NCI-H345 treated with DMSO at 0.1 percent for 48 hours (cell line): ENCODE results near the gene PRIMA1.

Experiments
- DNase-seq: peaks from one replicate; lab custom pipeline; 2025; ENCODE audit not compliant: unreplicated experiment; lab: John Stamatoyannopoulos, UW

The PRIMA1 gene

DNA sequence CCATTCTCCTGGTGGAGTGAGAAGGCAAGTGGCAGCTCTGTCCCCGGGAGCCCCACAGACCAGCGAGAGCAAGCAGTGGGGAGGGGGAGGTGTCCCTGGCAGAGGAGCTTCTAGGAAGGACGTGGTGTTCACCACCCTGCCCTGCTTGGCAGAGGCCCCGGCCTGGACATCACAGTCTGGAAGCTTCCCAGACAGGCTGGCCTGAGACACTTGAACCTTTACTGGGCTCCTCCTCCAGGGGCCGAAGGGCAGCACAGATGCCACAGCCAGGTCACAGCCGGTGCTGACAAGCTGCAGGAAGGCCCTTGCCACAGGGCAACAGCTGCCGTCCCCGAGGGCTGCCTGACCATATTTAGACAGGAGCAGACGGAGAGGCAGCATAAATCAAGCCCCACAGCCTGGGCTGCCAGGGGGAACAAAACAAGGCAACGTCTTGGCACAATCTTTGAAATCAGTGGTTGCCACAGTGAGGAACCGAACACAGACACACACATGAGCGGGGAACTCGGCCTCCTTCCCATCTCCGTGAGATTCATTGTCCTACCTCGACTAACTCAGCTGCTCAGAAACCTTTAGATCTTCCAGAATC lies 28.5 kb downstream of the PRIMA1 start:
- no peak for DNase-seq

DNA sequence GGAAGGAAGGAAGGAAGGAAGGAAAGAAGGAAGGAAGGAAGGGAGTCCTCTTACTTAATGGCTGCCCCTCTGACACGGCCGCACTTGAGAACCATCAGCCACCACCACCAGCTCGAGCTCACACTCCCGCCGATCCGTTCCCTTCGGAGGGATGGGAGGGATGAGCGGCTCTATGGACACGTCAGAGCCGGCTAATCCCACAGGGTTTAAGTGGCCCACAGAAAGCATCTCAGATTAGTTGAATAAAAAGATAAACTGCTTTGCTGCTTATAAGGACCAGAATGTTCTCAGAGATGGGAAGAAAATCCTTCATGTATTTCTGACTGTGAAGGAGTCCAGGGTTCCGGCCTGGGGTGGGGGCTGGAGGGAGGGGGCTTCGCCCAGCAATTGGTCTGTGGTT lies 31.1 kb downstream of the PRIMA1 start:
- DNase-seq: no peak

DNA sequence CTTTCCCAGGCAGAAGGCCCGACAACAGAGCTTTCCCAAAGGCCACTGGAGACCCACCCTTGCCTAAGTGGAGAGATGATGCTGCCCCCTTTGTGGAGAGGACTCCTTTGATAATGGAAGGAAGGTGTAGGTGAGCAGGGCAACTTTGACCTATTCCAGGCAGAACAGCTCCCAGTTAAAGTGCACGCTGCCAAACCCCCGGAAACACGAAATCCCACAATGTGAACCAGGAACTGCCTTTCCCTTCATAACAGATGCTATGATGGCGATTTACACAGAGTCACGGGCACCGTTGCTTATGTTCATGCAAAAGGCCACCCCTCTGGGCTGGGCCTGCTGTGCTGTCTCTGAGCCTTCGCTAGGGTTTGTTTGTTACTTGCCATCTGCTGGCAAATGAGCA lies 34.6 kb downstream of the PRIMA1 start:
- no peak for DNase-seq

DNA sequence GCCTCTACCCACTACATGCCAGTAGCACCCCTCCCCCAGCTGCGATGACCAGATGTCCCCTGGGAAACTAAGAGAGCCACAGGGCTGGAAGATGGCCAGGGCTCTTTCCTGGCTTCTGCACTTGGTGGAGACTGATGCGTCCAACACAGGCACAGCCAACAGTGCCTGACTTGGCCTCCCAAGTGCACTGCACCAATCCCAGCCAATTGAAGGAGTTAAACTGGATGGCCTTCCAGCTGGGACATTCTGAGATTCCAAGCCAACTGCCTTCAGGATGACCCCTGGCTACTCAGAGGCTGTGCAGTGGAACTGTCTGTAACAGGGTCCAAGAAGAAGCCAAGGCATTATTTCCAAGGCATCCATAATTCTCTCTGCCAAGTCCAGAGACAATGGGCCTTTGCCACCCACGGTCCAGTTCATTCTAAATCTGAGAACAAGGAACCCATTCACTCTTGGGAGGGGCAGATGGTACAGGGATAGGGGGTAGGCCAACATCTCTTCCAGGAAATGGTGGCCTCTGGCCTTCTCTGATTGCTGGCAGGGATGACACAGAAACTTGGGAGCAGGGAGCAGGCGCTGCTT lies 35.2 kb downstream of the PRIMA1 start:
- DNase-seq: no peak

DNA sequence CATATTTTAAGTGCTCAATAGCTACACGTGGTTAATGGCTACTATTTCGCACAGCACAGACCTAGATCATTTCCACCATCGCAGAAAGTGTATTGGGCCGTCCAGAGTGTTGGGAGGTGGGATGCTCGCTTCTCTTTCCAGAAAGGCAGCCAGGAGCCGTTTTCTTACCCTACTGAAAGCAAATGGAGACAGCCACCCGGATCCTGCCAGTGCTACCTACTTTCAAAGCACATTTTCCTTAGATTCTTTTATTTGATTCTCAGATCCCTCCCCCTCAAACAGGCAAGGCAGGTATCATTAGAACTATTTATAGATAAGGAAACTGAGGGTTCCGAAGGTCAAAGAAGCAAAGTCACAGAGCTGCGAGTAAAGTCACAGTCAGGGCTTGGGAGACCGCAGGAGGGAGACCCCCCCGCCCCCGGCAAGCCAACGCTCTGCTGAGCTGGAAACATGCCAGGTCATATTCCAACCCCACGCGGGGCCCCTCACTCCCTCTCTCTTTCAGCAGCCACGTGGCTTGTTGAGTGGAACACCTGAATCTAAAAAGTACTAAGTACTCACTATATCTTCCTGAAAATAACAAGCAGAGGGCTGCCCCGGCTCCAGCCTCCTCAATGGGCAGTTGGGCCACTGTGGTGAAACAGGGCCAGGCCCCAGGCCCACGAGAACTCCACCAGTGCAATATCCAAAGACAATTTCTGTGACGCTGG lies 36.2 kb downstream of the PRIMA1 start:
- DNase-seq: no peak

DNA sequence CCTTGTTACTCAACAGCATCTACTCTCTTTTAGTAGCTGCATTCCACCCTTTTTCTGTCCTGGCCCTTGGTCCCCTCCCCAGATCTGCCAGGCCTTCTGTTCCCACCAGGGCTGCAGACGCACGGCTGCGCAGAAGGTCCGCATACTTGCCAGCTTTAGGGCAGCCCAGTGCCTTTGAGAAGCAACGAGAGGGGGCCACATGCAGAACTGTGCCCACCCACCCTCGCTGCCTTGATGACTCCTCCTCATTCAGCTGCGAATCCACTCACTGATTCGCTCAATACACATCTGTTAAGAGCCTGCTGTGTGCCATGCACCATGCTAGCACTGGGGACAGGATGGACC lies 39.2 kb downstream of the PRIMA1 start:
- no peak for DNase-seq

DNA sequence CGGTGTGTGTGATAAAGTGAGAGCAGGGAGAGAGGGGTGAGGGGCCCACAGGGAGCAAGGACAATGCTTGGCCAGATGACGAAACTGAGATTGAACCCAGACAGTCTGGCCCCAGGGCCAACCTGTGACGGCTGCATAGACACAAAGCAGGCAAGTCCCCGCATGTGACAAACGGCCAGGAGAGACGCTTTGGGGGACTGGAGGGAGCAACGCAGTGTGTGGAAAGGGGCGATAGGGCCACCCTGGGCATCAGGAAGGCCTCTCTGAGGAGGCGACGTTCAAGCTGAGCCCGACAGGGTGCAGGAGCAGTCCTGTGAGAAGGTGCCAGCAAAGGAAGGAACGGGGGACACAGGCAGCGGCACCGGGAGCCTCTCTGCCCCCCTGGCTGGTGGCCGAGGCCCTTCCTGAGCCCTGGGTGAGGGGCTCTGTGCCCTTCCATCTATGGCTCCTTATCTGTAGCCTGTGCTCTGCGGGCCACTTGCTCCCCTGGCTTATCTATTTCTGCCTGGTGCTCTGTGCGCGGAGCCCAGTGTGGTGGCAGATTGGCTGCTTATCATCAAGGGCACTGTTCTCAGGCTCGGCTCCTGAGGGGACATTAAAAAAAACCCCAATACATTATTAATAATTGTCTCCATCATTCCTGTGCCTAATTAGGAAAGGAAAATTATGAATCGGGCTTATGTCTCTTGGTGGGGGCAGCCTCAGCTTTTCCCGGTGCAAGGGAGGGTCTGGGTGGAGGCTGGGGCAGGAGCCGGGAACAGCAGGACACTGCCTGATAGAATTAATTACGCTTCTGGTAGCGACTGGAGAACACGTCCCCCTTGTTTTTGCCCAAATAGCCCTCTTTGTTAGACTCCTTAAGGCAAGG lies 39.8 kb downstream of the PRIMA1 start:
- DNase-seq: no peak

DNA sequence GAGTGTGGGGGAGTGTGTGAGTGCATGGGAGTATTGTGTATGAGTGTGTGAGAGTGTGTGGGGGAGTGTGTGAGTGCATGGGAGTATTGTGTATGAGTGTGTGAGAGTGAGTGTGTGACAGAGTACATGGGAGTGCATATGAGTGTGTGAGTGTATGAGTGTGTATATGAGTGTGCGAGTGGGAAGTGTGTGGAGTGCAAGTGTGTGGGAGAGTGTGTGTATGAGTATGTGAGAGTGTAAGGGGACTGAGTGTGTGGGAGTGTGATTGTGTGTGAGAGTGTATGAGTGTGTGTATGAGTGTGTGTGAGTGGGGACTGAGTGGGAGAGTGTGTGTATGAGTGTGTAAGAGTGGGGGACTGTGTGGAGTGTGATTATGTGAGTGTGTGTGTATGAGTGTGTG lies 40.7 kb downstream of the PRIMA1 start:
- no peak for DNase-seq

DNA sequence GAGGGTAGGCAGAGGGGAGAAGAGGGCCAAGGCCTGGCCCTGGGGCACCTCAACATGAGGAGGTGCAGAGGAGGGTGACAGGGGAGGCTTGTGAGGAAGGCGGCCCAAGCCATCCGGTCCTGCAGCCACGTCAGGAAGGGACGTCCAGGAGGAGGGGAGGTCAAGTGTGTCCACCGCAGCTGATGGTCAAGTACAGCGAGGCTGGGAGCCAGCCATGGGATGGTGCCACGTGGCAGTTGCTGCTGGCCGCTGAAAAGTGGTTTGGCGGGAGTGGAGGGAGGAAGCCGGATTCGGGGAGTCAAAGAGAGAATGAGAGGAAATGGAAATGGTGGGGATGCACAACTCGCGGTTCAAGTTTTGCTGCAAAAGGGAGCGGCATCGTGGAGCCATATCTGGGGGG lies 41.2 kb downstream of the PRIMA1 start:
- DNase-seq: no peak

DNA sequence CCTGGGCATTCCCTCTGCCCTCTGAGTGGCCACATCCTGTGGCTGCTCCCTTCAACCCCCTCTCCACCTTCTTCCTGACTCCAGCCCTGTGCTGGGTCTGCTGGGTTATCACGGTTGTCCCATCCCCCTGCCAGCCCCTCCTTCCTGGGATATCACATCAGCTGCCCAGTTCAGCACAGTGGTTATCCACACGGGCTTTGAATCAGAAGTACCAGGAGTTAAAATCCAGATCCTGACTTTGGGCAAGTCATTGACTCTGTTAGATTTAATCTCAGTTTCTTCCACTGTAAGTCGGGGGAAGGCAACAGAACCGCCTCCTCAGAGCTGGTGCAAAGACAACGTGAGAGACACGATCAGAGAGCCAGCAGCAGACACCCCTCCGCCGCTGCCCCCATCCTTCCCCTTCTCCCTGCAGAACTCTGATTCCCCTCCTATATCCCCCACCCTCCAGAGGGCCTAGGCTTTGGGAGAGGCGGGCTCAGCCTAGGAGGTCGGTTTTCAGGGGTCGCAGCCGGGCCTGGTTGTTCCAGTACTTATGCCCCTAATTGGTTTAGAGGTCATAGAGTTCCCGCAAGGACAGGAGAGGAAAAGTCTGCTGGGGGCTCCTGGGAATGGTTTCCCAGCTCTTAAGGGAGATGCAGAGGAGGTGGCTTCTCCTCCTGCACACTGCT lies 42.5 kb downstream of the PRIMA1 start:
- no peak for DNase-seq

DNA sequence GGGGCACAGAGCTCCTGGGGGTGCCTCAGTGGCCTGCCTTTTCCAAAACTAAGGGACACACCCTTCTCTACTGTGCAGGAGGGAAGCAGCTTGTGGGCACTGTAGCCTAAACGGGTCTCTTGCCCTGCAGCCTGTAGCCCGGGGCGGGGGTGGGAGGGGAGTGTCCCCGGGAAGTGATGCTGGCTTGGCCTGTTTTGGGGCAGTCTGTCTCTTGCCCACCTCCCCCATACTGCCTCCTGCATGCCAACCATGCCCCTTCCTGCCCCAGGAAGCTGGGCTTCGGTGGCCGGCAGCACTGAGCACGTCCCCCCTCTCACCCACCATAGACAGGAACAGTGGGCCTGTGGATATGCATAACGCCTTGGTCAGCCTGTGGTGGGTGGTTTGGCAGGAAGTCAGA lies 43.4 kb downstream of the PRIMA1 start:
- no peak for DNase-seq

DNA sequence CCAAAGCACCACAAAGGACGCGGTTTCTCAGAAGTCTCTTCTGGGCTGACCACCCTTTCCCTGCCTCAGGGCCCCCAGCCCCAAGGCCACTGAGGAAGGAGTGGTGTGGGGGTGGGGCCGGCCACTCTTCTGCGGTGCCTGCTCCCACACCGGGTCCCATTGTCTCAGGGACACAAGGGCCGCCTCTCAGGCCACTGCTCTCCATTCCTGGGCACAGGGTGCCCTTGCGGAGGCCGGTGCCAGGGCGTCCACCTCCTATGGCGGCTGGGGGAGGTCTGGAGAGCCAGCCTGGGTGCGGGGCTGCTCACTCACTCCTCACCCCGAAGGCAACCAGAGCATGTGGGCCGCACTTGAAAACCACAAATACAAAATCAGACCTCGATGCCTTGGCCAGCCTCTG lies 44.1 kb downstream of the PRIMA1 start:
- DNase-seq: no peak

DNA sequence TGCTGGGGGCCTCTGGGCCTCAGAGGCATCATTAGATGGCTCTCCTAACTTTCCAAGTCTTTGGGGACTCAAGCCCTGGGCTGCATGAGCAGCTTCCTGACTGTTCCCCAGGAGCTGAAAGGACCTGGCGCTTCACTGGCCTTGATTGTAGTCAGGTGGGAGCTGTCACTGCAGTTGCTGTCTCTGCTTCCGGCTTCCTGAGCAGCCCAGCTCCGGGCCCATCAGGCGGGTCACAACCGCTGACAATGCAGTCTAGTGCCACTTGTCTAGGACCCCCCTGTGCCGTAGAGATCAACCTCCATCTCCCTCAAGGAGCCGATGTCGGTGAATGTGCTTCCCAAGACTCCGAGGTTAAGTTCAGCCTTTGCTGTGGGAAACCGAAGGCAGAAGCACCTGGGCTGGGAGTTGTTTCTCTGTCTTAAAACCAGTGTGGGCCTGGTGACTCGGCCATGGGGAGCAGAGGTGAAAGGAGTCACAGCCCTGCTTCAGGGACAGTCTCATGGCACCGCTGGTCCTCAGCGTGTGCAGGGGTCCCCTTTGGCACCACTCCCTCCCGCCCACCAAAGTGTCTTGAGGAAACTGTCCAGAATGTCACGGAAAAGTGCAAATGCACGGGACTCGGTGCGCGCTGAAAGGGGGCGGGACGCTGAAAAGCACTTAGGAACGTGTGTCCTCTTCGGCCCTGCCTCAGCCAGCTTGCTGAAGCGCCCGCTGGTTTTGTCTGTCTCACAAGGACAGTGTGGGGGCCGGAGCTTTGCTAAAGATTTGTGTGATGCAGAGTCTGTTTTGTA lies 44.8 kb downstream of the PRIMA1 start:
- DNase-seq: no peak

DNA sequence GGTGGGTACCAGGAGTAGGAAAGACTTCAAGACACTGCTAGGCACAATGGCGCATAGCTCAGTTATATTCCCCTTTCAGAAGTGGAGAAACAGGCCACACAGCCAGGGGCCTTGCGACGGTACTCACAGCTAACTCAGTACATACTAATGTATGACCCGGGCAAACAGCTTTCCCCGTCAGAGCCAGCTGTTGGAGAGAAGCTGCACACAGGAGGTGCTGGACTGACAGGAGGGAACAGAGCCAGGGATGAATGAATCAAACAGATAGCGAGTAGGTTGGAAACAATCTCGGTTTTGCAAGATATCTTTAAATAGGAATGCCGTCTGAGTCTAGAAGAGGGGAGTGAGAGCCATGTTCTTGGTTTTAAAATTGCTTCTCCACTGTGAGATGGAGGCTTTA lies 45.5 kb downstream of the PRIMA1 start:
- no peak for DNase-seq

DNA sequence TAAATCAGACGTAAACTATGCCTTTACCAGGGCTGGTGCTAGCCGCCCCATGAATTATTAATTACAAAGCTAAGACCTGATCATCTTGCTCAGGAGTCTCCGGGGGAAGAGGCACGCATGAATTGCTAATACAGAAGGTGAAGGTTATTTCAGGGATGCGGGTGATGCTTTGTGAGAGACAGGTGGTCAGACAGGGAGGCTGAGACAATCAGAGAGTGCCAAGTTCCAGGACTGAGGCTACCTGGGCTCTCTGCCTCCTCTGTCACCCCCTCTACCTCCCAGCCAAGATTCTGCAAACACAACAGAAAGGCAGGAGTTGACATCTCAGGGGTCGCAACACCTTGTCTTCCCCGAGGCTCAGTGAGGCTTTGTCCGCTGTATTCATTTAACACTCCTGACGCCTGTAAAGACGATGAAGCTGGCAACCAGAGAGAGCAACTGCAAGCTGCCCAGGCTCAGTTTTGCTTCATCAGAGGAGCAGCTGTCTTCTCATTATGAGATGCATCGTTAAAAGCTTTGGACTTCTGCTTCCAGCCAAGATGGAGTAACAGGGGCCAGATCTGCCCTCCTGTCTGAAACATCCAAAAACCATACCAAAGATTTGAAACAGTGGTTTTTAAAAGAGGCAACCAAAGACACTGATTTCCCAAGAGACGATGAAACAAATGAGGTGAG lies 46.6 kb downstream of the PRIMA1 start:
- no peak for DNase-seq

DNA sequence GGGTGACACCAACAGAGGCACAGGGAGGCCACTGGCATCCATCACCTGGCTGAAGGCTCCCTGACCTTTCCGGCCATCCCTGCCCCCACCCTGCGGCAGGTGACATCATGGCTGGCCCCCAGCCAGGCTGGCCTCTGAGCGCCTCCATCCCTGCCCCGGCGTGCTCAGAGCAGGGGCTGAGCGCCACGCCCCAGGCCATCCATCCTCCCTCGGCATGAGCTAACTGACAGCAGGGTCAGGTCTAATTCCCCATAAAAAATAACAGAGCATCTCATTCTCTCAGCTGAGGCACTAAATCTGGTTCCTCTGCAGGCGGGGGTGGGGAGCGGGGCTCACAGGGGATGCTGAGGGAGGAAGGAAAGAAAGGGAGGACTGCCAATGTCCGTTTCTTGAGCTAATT lies 50.7 kb downstream of the PRIMA1 start:
- no peak for DNase-seq

DNA sequence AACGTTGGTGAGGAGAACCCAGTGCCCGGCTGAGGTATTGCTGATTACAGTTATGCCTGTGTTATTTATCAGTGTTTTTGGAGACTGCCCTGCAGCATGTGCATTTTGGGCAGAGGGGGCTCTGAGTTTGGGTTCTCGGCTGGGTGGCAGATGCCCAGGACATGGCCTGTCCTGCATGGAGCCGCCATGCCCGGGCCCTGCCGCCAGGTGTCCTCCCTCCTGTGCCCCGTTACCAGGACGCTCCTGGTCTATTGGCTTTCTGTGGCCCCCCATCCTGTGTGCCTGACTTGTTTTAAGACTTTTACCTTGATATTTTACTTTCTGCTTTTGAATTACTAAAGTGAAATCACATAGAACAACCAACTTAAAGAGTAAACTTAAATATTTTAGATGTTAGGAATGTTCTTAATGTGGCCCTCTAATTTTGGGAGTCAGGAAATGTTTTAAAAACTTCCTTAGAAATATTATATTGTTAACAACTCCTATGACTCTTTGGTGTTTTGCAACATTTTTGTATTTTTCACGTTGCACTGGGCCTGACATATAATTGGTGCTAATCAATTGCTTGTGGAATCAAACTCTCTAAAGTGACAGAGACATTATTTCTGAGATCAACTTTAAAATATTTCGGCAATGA lies 51.8 kb downstream of the PRIMA1 start:
- no peak for DNase-seq

DNA sequence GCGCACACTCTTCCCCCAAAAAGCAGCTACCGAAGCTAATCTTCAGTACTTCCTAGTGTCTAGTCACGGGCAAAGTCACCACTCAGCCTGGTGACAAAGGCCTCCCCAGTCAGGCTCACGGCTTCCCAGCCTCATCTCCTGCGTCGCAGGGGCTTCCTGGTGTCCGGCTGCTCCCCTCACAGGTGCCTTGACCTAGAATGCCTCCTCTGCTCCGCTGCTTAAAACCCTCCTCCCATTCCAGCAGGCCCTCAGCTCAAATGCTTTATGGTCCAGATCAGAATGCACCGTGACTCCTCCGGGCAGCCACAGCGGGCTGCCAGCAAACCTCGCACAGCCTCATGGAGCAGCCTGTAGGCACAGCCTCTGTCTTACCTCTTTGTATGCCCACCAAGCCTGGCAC lies 53.1 kb downstream of the PRIMA1 start:
- DNase-seq: no peak

DNA sequence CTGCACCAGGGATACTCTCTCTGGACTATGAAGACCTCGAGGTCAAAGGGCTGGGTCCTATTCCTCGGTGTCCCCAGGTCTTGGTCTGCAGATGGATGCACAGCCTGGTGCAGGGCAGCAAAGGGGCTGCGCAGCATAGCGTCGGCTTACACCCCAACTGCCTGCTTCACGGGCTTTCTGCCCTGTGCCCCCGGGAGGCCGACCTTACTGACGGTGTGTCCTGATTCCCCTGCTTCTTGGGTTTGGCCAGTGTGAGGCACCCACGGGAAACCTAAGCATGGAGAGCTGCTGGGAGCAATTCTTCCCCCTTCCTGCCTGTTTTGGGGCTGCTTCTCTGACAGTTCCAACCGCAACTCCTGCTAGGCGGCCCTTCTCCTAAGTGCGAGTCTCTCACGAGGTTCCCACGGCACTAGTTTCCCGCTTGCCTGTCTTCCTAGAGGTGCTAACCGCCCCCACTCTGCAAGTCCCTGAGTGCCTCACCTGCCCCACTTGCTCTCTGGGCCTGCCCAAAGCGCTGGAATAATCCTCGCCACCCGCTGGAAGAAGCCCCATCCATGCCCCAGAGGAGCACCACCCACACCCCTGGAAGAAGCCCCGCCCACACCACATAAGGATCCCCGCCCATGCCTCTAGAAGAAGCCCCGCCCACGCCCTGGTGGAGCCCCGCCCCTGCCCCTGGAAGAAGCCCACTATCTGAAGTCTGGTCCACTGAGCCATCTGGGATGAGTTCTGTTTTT lies 54.0 kb downstream of the PRIMA1 start:
- DNase-seq: no peak
